Astrocyte (in vitro differentiated cells and primary cell): Measurements from ENCODE around the gene ADGRD1. TPM values are rescaled to one million over a fixed set of nuclear protein-coding genes. Genes with fewer than 3 reads are reported as not detected.

Experiments used
- DNase-seq: peaks from one replicate; pipeline ENCODE4 v3.0.0-alpha.2; 2010; ENCODE audit warnings: low read depth
- FAIRE-seq: peaks from 2 replicates; lab custom pipeline; 2011; peaks lifted over from hg19 to GRCh38; lab: Jason Lieb, UNC
- H2AFZ ChIP-seq: 2 replicates; pipeline ENCODE4 v1.6.0; 2012; ENCODE audit warnings: low read depth, low read length, inconsistent platforms
- H3K27ac ChIP-seq: 2 replicates; pipeline ENCODE4 v1.5.1; 2011; ENCODE audit warnings: low read depth, low read length, inconsistent platforms
- H3K27me3 ChIP-seq: 2 replicates; pipeline ENCODE4 v1.6.0; 2011; ENCODE audit warnings: low read length, inconsistent platforms; ENCODE audit not compliant: insufficient read depth
- H3K36me3 ChIP-seq: 2 replicates; pipeline ENCODE4 v1.5.1; 2011; ENCODE audit warnings: low read length, inconsistent platforms; ENCODE audit not compliant: insufficient read depth
- H3K4me1 ChIP-seq: 2 replicates; pipeline ENCODE4 v1.5.1; 2011; ENCODE audit warnings: low read length, inconsistent platforms; ENCODE audit not compliant: insufficient read depth
- H3K4me2 ChIP-seq: 2 replicates; pipeline ENCODE4 v1.6.0; 2012; ENCODE audit warnings: low read length, inconsistent platforms
- H3K4me3 ChIP-seq: 2 replicates; pipeline ENCODE4 v1.5.1; 2011; ENCODE audit warnings: low read depth, mild to moderate bottlenecking, low read length, inconsistent platforms; ENCODE audit not compliant: insufficient read depth
- H3K79me2 ChIP-seq: 2 replicates; pipeline ENCODE4 v1.6.0; 2012; ENCODE audit warnings: mild to moderate bottlenecking, low read length, inconsistent platforms; ENCODE audit not compliant: insufficient read depth
- H3K9ac ChIP-seq: 2 replicates; pipeline ENCODE4 v1.6.0; 2012; ENCODE audit warnings: mild to moderate bottlenecking, low read length, inconsistent platforms
- H3K9me3 ChIP-seq: 2 replicates; pipeline ENCODE4 v1.5.1; 2012; ENCODE audit warnings: low read depth, mild to moderate bottlenecking, low read length, inconsistent platforms; ENCODE audit not compliant: insufficient read depth
- H4K20me1 ChIP-seq: 2 replicates; pipeline ENCODE4 v1.6.0; 2012; ENCODE audit warnings: low read length, inconsistent platforms; ENCODE audit not compliant: insufficient read depth
- H3K27ac Mint-ChIP-seq: one replicate; pipeline ENCODE4 v1.8.0; 2021; ENCODE audit warnings: mild to moderate bottlenecking, mixed read lengths; ENCODE audit not compliant: unreplicated experiment
- H3K27me3 Mint-ChIP-seq: one replicate; pipeline ENCODE4 v1.8.0; 2021; ENCODE audit warnings: low read depth, mixed read lengths; ENCODE audit not compliant: unreplicated experiment
- H3K36me3 Mint-ChIP-seq: one replicate; pipeline ENCODE4 v1.8.0; 2021; ENCODE audit warnings: low read depth, mixed read lengths; ENCODE audit not compliant: unreplicated experiment
- H3K4me1 Mint-ChIP-seq: one replicate; pipeline ENCODE4 v1.8.0; 2021; ENCODE audit warnings: low read depth, mixed read lengths; ENCODE audit not compliant: unreplicated experiment
- H3K4me3 Mint-ChIP-seq: one replicate; pipeline ENCODE4 v1.8.0; 2021; ENCODE audit warnings: mild to moderate bottlenecking, moderate library complexity, mixed read lengths; ENCODE audit not compliant: unreplicated experiment
- H3K9me3 Mint-ChIP-seq: one replicate; pipeline ENCODE4 v1.8.0; 2021; ENCODE audit warnings: mild to moderate bottlenecking, mixed read lengths; ENCODE audit not compliant: unreplicated experiment
- CTCF ChIP-seq: IDR thresholded peaks from 2 replicates; pipeline ENCODE4 v1.5.1; 2011; ENCODE audit warnings: low read depth, mild to moderate bottlenecking, inconsistent platforms, low read length, moderate library complexity; ENCODE audit not compliant: insufficient read depth
- EZH2 ChIP-seq: IDR thresholded peaks from 2 replicates; pipeline ENCODE4 v1.6.1; 2012; ENCODE audit warnings: mild to moderate bottlenecking, low read length, inconsistent platforms; ENCODE audit not compliant: insufficient read depth
- total RNA-seq: library from RNA; stranded (reverse); gene quantifications from 2 replicates; pipeline ENCODE4 v1.2.1, GENCODE V29; 2021

Gene ADGRD1
- total RNA-seq, 1 donor from 2014 or later, result 3.0 TPM

GRCh38 chr12:131103669-131104462 is 150.2 kb downstream of the ADGRD1 start:
- Mint-ChIP-seq H3K4me3 (no peak overlapping the region), H3K27me3 (peaks cover 25% of the 10 kb centered on the region), H3K27ac (no peak overlapping the region), H3K9me3 (peaks cover 3% of the 10 kb centered on the region), H3K36me3 (no peaks in the 10 kb centered on the region), H3K4me1 (no peaks in the 10 kb centered on the region)
- Histone ChIP-seq H2AFZ (no peak overlapping the region), H3K27me3 (no peaks in the 10 kb centered on the region), H3K9ac (no peak overlapping the region), H3K9me3 (peaks cover 5% of the 10 kb centered on the region), H3K4me1 (no peaks in the 10 kb centered on the region), H3K36me3 (no peaks in the 10 kb centered on the region), H3K4me3 (no peak overlapping the region), H3K4me2 (no peak overlapping the region), H3K79me2 (no peaks in the 10 kb centered on the region), H4K20me1 (no peaks in the 10 kb centered on the region), H3K27ac (no peak overlapping the region)
- DNase-seq (no peak), FAIRE-seq (no peak)
- TF ChIP-seq EZH2 (no peak), CTCF (no peak)

- Histone ChIP-seq H3K4me1 (no peaks in the 10 kb centered on the region), H3K79me2 (no peaks in the 10 kb centered on the region), H3K36me3 (no peaks in the 10 kb centered on the region), H3K9me3 (peaks cover 5% of the 10 kb centered on the region), H3K27me3 (no peaks in the 10 kb centered on the region), H3K9ac (no peak overlapping the region), H4K20me1 (no peaks in the 10 kb centered on the region), H2AFZ (no peak overlapping the region), H3K4me3 (no peak overlapping the region), H3K27ac (no peak overlapping the region), H3K4me2 (no peak overlapping the region)
- Mint-ChIP-seq H3K27ac (no peak overlapping the region), H3K27me3 (peaks cover 25% of the 10 kb centered on the region), H3K4me1 (no peaks in the 10 kb centered on the region), H3K4me3 (no peak overlapping the region), H3K9me3 (peaks cover 3% of the 10 kb centered on the region), H3K36me3 (no peaks in the 10 kb centered on the region)
- DNase-seq, result peak; percentile 6
- TF ChIP-seq EZH2 (no peak), CTCF (peak; percentile 68)
- peak; percentile 63 for FAIRE-seq
Measured at GRCh38 chr12:131104463-131105350, 151.0 kb downstream of the ADGRD1 start.
